Psoas muscle (tissue), 8 donors: ENCODE results near the gene LMF1. TPM values are rescaled to one million over a fixed set of nuclear protein-coding genes. Genes with fewer than 3 reads are reported as not detected.

Source experiments
- ATAC-seq, 4 donors: fragments of 200-7000 bp; cut with Tn5 transposase; one replicate each; pipeline ENCODE4 v1.9.1; 2020; ENCODE audit warnings: moderate library complexity in 3 of 4, mild to moderate bottlenecking in 2 of 4
- DNase-seq, 2 donors: peaks; one replicate each; pipeline ENCODE4 v3.0.0-alpha.2; 2020
- H3K27ac ChIP-seq: fragments of 200-600 bp; one replicate; pipeline ENCODE4 v1.8.0; 2022
- H3K27me3 ChIP-seq, 3 donors: fragments of 200-600 bp in 1 of 3; one replicate each; pipeline versions ENCODE4 v1.6.1 to v1.8.0; 2013 to 2022; ENCODE audit warnings: low read length in 2 of 3, mild to moderate bottlenecking in 2 of 3, moderate library complexity in 1 of 3; ENCODE audit not compliant: insufficient read depth in 3 of 3
- H3K36me3 ChIP-seq, 2 donors: fragments of 200-600 bp in 1 of 2; one replicate each; pipeline versions ENCODE4 v1.6.1 to v1.8.0; 2013 to 2022; ENCODE audit warnings: low read depth in 1 of 2, mild to moderate bottlenecking in 1 of 2, moderate library complexity in 1 of 2; ENCODE audit not compliant: insufficient read depth in 1 of 2
- H3K4me1 ChIP-seq: fragments of 200-600 bp; one replicate; pipeline ENCODE4 v1.8.0; 2022
- H3K4me3 ChIP-seq: fragments of 200-600 bp; one replicate; pipeline ENCODE4 v1.8.0; 2022; ENCODE audit warnings: mild to moderate bottlenecking
- H3K9me3 ChIP-seq: fragments of 200-600 bp; one replicate; pipeline ENCODE4 v1.8.0; 2022
- CTCF ChIP-seq: fragments of 200-600 bp; IDR thresholded peaks from one replicate; pipeline ENCODE4 v1.8.0; 2022; ENCODE audit warnings: antibody characterized with exemption
- WGBS, 3 donors: extraction: QIAGEN DNeasy Blood & Tissue Kit; methylation state at CpG; one replicate each; pipeline versions ENCODE4 v1.1.6 to v1.1.7; 2013; 5-methylcytosine and 5-hydroxymethylcytosine counted together
- intact Hi-C, 2 donors: fragments of 100-400 bp; cut with DNase I; formaldehyde crosslinking; loops; one replicate each; pipeline versions ENCODE4 v1.11.0 to v1.14.2; 2022
- polyA plus RNA-seq, 3 donors: library from polyadenylated mRNA; stranded (reverse); fragments of 200-250 nt; gene quantifications; one replicate each; pipeline ENCODE4 v1.2.3, GENCODE V29; 2013
- total RNA-seq, 4 donors: library from RNA; stranded (reverse); fragmentation: NEBNext Ultra II Directional in 2 of 4; extraction: Animal tissue kit (Norgen Biotek cat#: 25700) in 2 of 4; gene quantifications; one replicate each; pipeline versions ENCODE4 v1.2.1 to v1.2.4, GENCODE V29; 2021 to 2023
- donor health status: healthy with polysubstance abuse.
- donor health status: DM: no; HTN: no; CAD: no; lungs with moderate emphysema.
- donor health status: Bipolar disorder and iron deficiency.
- donor health status: healthy.
- donor health status: DM: yes; HTN: yes; CAD: no.
- donor health status: DM: no; HTN: no; CAD: no.
- donor health status: DM: no; HTN: no; CAD: no.
- donor health status: DM: yes; HTN: yes; CAD: no.

Gene LMF1
- total and polyA plus RNA-seq, 7 donors = 1.9 to 9.0 (median 4.0) TPM

GRCh38 chr16:922051-922450 is 48.7 kb downstream of the LMF1 start:
- Histone ChIP-seq H3K27me3 (no peaks in the 10 kb centered on the region), H3K27ac (no peak overlapping the region), H3K4me1 (no peaks in the 10 kb centered on the region), H3K36me3 (peaks cover 0 to 3% of the 10 kb centered on the region in 2 donors), H3K9me3 (no peaks in the 10 kb centered on the region), H3K4me3 (no peak overlapping the region)
- TF ChIP-seq CTCF = no peak
- peak in 1 of 2 donors; percentile 34 for DNase-seq
- intact Hi-C loops = no loop called here
- WGBS, 3 donors = 79 to 82% (median 80%) methylated on average over 13 of the region's 13 CpGs
- ATAC-seq = no peak

GRCh38 chr16:921321-921905 is 49.4 kb downstream of the LMF1 start:
- Histone ChIP-seq H3K36me3 (peaks cover 0 to 3% of the 10 kb centered on the region in 2 donors), H3K4me3 (no peak overlapping the region), H3K27ac (peak overlapping the region; percentile 10), H3K27me3 (no peaks in the 10 kb centered on the region), H3K9me3 (no peaks in the 10 kb centered on the region), H3K4me1 (no peaks in the 10 kb centered on the region)
- WGBS, 3 donors = 46 to 64% (median 49%) methylated on average over 32 of the region's 32 CpGs
- TF ChIP-seq CTCF = no peak
- DNase-seq (peak in 1 of 2 donors; percentile 66), ATAC-seq (peak in 3 of 4 donors; percentile 50 to 66 (median 58))
- intact Hi-C loops = no loop called here

GRCh38 chr16:920717-921116 is 50.1 kb downstream of the LMF1 start:
- DNase-seq (peak; percentile 74 to 83), ATAC-seq (peak; percentile 70 to 89 (median 82))
- 20 to 23% (median 23%) methylated on average over 18 of the region's 18 CpGs for WGBS, 3 donors
- H3K36me3 ChIP-seq = peaks cover 0 to 3% of the 10 kb centered on the region in 2 donors
- H3K27me3 ChIP-seq = no peaks in the 10 kb centered on the region
- no peak overlapping the region for H3K4me3 ChIP-seq
- no peaks in the 10 kb centered on the region for H3K4me1 ChIP-seq
- no peak for TF ChIP-seq CTCF
- H3K9me3 ChIP-seq = no peaks in the 10 kb centered on the region
- intact Hi-C loops = no loop called here
- H3K27ac ChIP-seq = peak overlapping the region; percentile 10

GRCh38 chr16:920051-920681 is 50.6 kb downstream of the LMF1 start:
- peak overlapping the region; percentile 10 for H3K27ac ChIP-seq
- DNase-seq = peak; percentile 51 to 70
- H3K36me3 ChIP-seq = peaks cover 0 to 3% of the 10 kb centered on the region in 2 donors
- no peak for TF ChIP-seq CTCF
- no peaks in the 10 kb centered on the region for H3K4me1 ChIP-seq
- intact Hi-C loops = no loop called here
- 43 to 50% (median 44%) methylated on average over 23 of the region's 23 CpGs for WGBS, 3 donors
- no peaks in the 10 kb centered on the region for H3K9me3 ChIP-seq
- H3K4me3 ChIP-seq = no peak overlapping the region
- H3K27me3 ChIP-seq = no peaks in the 10 kb centered on the region
- ATAC-seq = peak in 3 of 4 donors; percentile 21 to 45 (median 29)
